NCI-H748 (cell line): ENCODE measurements around the gene NHS.

Experiments used
- DNase-seq: peaks from one replicate; lab custom pipeline; 2025; ENCODE audit not compliant: unreplicated experiment; lab: John Stamatoyannopoulos, UW

NHS gene

DNA sequence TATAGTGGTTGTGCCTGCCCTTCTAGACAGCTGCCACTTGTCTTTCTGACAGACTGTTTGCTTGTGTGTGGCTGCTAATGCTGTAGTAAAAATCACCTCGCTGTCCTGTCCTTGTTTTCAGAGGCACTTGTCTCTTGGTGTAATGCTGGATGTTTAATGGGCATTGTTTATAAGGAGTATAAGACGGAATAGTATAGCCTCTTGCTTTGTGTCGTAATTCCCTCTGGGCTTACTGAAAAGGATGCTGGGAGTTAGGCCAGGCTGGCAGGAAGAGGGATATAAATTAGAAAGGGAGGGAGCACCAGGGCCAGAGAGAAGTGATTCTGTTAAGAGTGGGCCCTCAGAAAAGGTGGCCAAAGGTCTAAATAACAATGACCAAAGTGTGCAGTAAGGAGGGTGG is 29.0 kb downstream of the NHS start:
- no peak for DNase-seq

DNA sequence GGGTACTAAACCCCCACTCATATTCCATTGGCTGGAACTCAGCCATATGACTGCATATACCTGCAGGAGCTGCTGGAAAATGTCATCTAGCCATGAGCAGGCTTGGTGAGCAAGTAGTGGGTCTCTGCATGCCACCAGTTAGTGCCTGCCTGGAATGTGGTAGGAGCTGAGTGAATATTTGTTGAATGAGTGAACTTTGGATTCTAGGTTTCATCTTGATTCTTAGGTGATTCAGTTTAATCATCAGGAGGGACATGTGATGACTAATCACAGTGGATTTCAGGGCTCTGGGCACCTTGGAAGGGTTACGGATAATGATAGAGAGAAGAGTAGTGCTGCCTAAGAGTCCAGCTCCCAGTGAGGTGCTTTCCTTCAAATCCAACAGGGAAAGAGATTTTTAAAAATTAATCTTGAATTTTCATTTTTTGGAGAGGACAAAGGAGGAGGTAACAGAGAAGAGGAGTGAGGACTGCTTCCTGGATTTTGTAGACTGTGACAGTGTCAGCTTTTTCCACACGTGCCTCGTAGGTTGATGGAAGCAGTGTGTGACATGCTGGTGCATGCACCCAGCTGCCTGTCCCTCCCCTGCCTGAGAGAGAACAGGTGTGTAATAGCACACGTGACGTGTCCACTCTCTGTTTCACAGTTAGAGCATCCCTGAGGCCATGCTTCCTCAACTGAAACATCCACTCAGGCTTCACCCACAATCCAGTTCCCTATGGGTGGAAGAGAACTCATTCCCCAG is 30.4 kb downstream of the NHS start:
- no peak for DNase-seq

DNA sequence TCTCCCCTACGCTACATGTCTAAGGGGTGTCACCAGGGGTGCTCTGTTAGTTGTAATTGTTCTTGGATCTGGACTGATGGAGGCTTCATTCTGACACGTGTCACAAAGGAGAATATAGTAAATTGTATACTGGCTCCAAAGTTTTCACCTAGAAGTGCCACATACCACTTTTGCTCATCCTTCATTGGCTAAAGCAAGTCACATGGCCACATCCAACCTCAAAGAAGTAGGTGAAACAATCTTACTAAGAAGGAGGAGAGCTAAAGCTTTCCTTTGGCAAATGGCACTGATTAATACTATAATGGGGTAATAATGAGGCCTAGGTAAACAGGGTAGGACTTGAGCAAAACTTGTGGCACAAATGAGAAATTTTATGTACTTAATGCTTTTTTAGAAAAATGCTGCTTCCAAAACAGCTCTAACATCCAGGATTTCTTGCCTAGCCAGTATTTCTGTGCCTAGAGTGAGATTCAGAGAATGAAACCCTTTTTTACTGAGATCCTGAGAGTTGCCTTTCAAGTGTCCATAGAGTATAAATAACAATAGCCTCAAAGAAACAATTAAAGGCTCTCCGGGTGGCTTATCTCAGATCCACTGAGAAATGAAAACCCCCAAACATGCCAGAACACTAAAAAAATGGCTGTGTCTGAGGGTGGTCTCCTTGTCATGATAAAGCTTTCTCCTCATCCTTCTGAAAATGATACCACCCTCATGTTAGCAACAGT is 34.7 kb downstream of the NHS start:
- no peak for DNase-seq

DNA sequence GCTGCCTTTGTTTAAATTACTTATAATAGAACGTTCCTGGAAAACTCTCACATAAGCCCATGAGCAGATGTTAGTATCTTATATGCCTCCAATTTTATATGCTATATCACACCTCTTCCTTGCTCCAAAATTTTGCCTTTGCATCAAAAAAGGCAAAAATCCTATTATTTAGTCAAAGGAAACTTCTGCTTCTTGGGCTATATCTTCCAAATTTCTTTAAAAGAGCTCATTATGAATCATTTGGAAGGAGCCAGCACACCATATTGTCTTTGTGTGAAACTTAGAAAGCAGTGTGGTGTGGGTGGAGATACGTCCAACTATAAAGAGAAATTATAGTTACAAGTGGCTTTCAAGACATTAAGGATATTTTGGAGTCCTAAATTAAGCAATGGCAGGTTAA is 35.7 kb downstream of the NHS start:
- DNase-seq: no peak

DNA sequence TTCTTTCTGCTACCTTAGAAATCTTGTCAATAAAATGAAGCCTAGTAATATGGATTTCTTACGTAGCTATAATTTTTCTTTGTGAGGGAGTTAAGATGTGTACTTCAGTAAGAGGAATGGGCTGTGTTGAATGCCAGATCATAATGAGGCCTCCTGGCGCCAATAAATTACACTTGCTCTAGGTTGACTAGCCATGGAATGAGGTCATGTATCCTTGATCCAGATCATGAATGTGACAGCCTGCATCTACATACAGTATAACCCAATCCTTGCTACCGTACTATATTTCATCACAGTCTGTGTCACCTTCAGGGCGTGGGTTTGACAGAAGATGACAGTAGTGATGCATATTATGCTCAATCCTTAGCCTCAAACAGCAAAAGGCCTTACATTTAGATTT is 36.2 kb downstream of the NHS start:
- peak; percentile 62 for DNase-seq

DNA sequence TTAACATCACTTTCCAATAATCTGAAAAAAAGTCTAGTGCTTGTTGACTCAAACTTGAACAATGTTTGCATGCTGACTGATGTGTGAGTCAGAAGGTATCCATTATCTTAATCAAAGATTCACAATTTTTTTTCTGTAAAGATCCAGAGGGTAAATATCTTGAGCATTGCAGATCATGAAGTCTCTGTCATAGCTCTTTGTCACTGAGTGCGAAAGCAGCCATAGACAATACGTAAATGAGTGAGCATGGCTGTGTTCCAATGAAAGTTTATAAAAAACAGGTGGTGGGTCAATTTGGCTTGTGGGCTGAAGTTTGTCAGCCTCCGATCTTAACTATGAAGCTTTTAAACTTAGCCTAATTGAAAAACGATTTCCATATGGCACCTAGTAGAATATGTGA is 37.7 kb downstream of the NHS start:
- DNase-seq: no peak

DNA sequence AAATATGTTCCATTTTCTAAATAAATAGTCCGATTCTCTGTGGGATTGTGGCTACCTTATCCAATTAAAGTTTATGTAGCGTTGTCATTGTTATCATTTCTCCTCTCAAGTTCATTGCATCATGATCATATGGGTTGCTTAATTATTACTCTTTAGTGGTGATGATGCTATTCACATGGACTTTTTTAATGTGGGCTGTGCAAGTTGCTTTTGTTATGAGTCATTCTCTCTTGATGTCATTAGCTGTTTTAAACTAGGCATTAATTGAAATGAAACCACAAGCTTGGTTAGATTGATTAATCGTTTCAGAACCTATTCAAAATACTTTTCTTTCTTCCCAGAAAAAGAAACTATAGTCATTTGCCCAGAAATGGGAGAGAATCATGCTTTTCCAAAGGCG is 38.2 kb downstream of the NHS start:
- no peak for DNase-seq

DNA sequence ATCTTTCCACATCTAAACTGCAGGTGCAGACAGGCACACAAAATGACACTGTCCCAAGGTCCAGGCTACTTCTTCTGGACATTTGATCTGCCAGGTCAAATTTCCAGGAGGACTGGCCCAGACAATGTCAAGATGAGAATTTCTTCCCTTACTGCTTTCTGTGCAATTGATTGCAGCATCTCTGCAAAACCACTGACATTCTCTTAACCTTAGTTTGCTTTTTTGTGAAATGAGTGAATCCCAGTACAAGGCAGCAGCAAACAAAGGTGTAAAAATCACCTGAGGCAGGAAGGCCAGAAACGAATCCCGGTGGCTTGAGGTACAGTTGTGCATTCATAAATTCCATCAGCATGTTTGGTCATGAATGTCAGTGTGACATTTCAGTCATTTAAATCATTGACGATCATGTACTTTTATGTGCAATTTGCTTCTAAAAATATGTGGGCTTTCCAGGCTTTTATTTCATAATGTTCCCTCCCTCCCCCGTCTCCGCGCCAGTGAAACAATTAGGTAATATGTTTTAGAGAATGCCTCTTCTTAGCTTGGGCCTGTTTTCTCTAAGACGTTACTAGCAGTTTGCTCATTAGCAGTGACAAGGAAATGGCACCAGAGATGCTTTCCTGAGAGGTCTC is 39.1 kb downstream of the NHS start:
- DNase-seq: no peak

DNA sequence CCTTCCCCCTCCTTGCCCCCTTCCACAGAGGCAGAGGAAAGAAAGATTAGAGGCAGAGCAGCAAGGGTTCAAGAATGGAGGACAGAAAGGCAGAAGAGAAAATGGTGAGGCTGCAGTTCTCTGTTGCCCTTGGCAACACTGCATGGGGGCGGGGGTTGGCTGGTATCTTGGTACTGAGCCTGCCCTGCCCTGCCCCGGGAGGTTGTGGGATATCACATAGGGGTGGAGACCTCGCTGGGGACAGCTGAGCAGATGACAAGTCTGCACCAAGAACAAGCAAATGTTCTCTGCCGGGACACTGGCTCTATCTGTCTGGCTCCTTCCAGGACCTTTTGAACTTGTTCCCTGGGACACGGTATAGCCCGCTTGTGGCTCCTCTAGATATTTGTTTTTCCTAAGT is 39.8 kb downstream of the NHS start:
- DNase-seq: peak; percentile 24

DNA sequence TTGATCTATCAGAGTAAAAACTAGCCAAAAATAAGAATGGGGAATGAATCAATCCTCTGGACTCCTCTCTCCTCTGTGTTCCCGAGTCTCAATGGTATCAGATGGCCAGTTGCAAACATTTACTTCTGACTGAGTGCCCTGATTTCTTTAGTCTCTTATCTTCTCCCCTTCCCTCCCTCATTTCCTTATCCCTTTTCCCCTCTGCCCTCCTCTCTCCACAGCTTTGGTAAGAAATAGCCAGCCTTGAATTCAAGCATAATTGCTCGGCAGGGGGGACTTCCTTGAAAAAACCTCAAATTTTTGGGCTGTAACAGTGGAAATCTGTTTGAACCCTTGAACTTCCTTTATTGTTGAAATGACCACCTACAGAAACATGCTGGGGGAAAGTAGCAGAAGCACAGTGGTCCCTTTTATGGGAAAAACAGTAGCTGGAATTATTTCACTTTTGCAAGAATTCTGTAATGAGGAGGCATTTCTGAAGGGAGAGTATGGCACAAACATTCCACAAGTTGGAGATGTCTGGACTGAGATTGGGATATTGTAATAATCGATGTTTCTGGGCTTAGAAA is 40.3 kb downstream of the NHS start:
- DNase-seq: no peak

DNA sequence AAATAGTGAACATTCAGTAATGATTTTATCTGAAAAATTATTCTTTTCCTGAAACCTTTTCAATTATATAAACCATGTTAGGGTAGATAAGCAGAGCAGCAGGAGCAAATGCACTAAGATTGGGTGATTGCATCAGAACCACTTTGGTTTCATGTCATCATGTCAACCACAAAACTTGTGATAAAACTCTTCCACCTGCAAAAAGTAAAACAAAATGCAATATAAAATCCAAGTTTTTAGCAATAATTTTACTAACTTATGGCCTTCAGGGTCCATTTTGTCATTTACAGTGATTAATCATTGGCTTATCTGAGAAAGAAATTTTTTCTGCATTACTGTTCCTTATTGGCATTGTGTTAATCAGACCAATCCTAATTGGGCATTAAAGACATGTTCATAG is 42.4 kb downstream of the NHS start:
- no peak for DNase-seq

DNA sequence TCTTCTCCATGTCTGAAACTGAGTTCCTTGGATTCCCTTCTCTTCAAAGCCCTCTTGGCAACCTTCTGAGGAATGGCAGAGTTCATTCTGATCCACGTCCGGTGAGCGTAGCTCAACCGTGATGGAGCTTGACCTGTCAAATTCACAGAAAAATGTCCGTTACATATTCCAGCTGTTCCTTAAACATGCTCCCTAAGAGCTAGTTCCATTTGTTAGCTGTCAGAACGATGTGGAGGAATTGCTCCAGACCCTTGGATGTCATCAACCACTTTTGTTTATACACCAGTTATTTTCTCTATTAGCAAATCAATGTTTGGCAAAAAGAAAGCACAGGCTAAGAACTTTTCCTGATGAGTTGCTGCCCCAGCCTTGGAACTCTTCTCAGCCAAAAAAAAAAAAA is 50.1 kb downstream of the NHS start:
- DNase-seq: no peak

DNA sequence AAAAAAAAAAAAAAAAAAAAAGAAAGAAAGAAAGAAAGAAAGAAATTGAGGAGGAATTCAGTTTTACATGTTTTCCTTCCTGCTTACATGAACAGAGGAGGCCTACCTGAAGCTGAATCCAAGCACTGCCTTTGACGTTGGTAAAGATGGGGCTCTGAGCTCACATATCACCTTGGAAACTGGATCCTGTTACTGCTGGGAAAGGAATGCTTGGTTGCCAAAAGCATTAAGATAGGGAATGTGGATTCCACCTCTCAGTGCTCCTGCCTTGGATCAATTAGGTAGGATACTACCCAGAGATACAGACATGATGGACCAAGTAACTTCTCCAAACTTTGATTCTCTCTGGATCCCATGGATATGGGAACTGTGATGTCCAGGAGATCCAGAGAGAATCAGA is 50.6 kb downstream of the NHS start:
- DNase-seq: no peak

DNA sequence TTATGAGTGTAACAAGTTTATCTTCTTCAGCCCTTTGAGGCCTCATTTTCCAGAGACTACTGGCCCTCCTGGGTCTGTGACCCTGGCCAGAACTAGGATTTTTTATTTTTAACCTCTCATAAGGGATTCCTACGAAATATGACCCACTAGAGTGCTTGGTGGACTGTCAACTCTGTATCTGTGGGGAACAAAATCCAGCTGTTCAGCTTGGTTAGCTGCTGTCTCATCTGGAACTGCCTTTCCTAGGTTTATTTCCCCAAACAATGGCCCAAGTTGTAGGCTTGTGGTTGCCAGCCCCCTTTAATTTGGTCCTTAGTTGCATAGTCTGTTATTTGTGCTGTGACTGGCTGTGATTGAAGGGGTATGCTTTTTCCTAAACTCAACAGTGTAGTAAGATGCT is 56.2 kb downstream of the NHS start:
- no peak for DNase-seq

DNA sequence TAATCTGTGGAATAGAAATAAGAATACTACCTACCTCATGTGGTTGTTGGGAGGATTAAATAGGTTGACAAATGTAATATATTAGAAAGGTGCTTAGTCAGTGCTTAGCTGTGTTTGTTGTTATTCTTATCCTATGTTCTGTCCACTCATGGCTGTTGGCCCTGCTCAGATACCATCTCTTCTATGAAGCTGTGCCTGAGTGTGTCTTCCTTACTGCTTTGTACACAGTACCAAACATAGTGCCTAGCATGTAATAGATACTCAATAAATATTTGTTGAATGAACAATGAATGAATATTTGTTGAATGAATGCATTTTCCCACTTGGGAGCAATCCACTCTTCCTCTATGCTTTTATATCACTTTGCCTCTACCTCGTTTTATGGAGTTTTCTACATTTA is 57.2 kb downstream of the NHS start:
- peak; percentile 83 for DNase-seq

DNA sequence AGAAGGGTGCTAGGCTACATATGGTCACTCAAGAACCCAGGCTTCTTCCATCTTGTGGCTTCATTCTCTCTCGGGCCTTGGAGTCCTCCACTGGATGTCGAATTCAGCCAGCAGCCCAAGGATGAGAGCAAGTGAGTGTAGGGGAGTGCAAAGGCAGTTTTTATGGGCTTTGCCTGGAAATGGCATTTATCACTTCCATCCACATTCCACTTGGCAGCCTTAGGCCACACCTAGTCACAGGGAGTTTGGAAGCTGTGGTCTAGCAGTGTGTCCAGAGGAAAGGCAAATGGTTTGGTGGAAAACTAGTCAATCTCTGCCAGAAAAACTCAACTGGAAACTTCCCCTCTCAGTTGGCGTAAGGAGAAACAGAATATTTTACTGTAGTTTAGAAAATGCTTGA is 59.0 kb downstream of the NHS start:
- no peak for DNase-seq

DNA sequence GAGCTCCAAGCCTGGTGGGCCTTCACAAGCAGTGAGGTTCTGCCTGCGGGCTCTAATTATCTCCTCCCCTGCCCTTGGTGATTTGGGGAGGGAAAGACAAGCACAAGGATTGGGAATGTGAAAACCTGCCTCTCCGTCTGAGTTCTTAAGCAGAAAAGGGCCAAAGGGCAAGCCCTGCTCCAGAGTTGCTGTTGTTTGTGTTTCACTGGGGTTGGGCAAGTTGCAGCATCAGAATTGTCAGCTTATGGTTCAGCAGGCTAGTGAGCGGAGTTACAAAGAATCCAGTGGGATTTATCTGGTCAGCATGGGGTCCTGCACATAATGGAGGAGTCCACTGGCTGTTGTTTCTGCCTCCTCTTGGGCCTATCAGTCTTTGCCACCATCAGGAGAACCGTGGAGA is 60.5 kb downstream of the NHS start:
- DNase-seq: no peak

DNA sequence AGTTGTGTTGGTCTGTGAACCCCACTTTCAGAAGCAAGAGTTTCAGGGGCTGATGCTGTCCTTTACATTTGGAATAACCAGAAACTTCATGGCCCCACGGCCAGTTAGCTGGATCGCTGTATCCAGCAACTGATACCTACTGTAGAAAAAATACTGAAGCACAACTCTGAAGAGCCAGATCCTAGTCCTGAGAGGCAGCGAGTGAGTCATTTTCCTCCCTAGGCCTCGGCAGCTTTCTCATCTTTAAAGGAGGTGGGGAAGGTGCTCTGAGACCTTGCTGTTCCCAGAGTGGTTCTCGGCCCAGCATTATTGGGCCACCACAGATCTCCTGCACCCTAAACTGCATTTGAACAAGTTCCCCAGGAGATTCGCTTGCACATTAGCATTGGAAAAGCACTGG is 63.2 kb downstream of the NHS start:
- DNase-seq: no peak

DNA sequence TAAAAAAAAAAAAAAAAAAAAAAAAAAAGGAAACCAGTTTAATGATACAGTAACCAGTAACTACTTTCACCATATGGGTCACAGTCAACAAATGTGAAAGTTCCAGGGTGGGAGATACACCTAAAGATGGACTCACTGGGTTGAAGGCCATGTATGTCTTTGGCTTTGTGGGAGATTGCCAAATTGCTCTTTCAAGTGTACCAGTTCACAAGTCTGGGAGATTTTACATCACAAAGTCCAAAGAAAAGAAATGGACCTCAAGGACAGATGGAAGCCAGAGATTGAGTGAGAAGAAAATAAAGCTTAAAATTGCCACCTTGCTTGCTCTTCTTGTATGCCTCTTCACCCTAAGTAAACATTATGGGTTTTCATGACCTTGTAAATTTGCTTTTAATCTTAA is 65.3 kb downstream of the NHS start:
- no peak for DNase-seq

DNA sequence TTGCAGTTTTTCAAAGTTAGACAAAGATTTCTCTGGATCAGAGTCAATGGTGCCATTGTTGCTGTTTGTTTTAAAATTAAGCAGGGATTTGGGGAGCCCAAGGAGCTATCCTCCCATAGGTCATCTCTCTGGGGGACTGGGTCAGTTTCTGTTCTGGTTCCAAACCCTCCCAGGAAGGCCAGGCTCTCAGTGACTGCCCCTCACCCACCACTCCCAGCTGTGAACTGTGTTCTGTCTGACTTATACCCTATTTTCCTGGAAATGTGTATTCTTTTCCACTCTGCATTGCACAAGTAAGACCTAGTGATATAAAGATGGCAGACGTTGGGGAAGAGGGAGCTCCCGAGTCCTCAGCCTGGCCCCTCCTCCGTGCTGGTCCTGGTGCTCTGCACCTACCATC is 65.8 kb downstream of the NHS start:
- DNase-seq: no peak

DNA sequence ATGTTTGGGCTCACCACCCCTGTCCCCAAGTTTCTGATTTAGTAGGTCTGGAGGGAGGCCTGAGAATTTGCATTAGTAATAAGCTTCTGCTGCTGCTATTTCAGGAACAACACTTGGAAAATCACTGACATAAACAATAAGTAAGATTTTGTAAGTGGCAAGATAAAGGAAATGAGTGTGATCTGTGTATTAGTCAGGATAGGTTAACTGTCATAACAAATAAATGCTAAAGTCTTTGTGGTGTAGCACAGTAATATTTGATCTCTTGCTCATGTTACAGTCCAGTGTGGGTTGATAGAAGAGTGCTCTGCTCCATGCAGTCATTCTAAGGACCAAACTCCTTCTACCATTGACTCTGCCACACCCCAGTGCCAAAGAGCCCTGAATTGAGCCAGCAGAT is 67.0 kb downstream of the NHS start:
- DNase-seq: no peak

DNA sequence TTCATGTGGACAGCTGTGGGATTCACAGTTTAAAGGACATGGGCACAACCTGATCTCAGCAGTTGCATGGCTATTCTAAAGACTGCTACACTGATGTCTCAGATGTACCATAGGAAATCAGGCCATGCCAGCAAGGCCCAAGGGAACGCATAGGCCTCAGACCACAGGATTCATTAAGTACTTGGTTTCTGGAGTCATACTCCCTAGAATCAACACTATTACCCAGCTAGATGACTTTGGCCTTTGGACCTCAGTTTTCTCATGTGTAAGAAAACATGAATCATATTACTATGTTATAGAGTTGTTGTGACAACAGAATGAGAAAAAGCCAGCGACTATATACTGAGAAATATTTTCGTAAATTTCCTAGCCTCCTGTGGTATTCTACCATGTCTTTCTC is 67.9 kb downstream of the NHS start:
- DNase-seq: no peak
